SK-N-SH treated with all-trans-retinoic acid at 6 μM for 48 hours (cell line): ENCODE data around the gene CHML.

ENCODE experiments used
- ATAC-seq: fragments of 200-7000 bp; cut with Tn5 transposase; 3 replicates; pipeline ENCODE4 v1.9.1; 2020; ENCODE audit warnings: mild to moderate bottlenecking, moderate library complexity
- ARNTL ChIP-seq: fragments of 450-650 bp; formaldehyde crosslinking; IDR thresholded peaks from 2 replicates; pipeline ENCODE4 v1.5.0; 2020; ENCODE audit warnings: low read depth, mild to moderate bottlenecking, moderate library complexity, borderline replicate concordance
- BACH2 ChIP-seq: fragments of 250-450 bp; sonication (Bioruptor Pico); IDR thresholded peaks from 2 replicates; pipeline ENCODE4 v1.9.0; 2021; ENCODE audit warnings: mild to moderate bottlenecking, borderline replicate concordance
- CSDC2 ChIP-seq: fragments of 250-450 bp; sonication (Bioruptor Pico); IDR thresholded peaks from 2 replicates; pipeline ENCODE4 v1.5.0; 2020; ENCODE audit warnings: mild to moderate bottlenecking, moderate library complexity
- ESRRG ChIP-seq: fragments of 250-450 bp; sonication (Bioruptor Pico); IDR thresholded peaks from 2 replicates; pipeline ENCODE4 v1.6.1; 2021; ENCODE audit warnings: mild to moderate bottlenecking
- GLIS3 ChIP-seq: fragments of 250-450 bp; sonication (Bioruptor Pico); IDR thresholded peaks from 2 replicates; pipeline ENCODE4 v1.5.0; 2020; ENCODE audit warnings: mild to moderate bottlenecking, moderate library complexity
- OSR1 ChIP-seq: fragments of 250-450 bp; sonication (Bioruptor Pico); IDR thresholded peaks from 2 replicates; pipeline ENCODE4 v1.8.0; 2022; ENCODE audit warnings: moderate library complexity, mild to moderate bottlenecking, inconsistent platforms
- PPARA ChIP-seq: fragments of 250-450 bp; sonication (Bioruptor Pico); IDR thresholded peaks from 2 replicates; pipeline ENCODE4 v1.5.0; 2020; ENCODE audit warnings: mild to moderate bottlenecking, borderline replicate concordance
- RARB ChIP-seq: fragments of 250-450 bp; sonication (Bioruptor Pico); IDR thresholded peaks from 2 replicates; pipeline ENCODE4 v1.8.0; 2021; ENCODE audit warnings: mild to moderate bottlenecking, moderate library complexity
- SNAI2 ChIP-seq: fragments of 250-450 bp; sonication (Bioruptor Pico); IDR thresholded peaks from 2 replicates; pipeline ENCODE4 v1.5.0; 2020; ENCODE audit warnings: mild to moderate bottlenecking, moderate library complexity
- TCF4 ChIP-seq: fragments of 250-450 bp; sonication (Bioruptor Pico); IDR thresholded peaks from 2 replicates; pipeline ENCODE4 v1.8.0; 2021; ENCODE audit warnings: mild to moderate bottlenecking, moderate library complexity, borderline replicate concordance
- TOX ChIP-seq: fragments of 250-450 bp; sonication (Bioruptor Pico); IDR thresholded peaks from 2 replicates; pipeline ENCODE4 v1.8.0; 2021; ENCODE audit warnings: mild to moderate bottlenecking, moderate library complexity, borderline replicate concordance
- ZC3H10 ChIP-seq: fragments of 250-450 bp; sonication (Bioruptor Pico); IDR thresholded peaks from 2 replicates; pipeline ENCODE4 v1.5.1; 2021; ENCODE audit warnings: mild to moderate bottlenecking, moderate library complexity
- ZFP3 ChIP-seq: fragments of 250-450 bp; sonication (Bioruptor Pico); IDR thresholded peaks from 2 replicates; pipeline ENCODE4 v1.5.0; 2020; ENCODE audit warnings: mild to moderate bottlenecking, moderate library complexity
- ZFP30 ChIP-seq: fragments of 450-650 bp; formaldehyde crosslinking; IDR thresholded peaks from 2 replicates; pipeline ENCODE4 v1.5.0; 2022; ENCODE audit warnings: mild to moderate bottlenecking, moderate library complexity
- ZNF565 ChIP-seq: fragments of 450-650 bp; formaldehyde crosslinking; conservative IDR thresholded peaks from 2 replicates; pipeline ENCODE4 v1.5.0; 2020; ENCODE audit warnings: low read depth, mild to moderate bottlenecking, moderate library complexity
- ZNF70 ChIP-seq: fragments of 450-650 bp; formaldehyde crosslinking; IDR thresholded peaks from 2 replicates; pipeline ENCODE4 v1.5.0; 2020; ENCODE audit warnings: mild to moderate bottlenecking, moderate library complexity
- ZNF8 ChIP-seq: fragments of 450-650 bp; formaldehyde crosslinking; IDR thresholded peaks from 2 replicates; pipeline ENCODE4 v1.5.0; 2020; ENCODE audit warnings: mild to moderate bottlenecking, moderate library complexity
- TF ChIP-seq, protein P1 (sequence below): fragments of 250-450 bp; sonication (Bioruptor Pico); IDR thresholded peaks from 2 replicates; pipeline ENCODE4 v1.5.1; 2020; ENCODE audit warnings: low read depth, mild to moderate bottlenecking, moderate library complexity
- TF ChIP-seq, protein P2 (sequence below): fragments of 250-450 bp; sonication (Bioruptor Pico); IDR thresholded peaks from 2 replicates; pipeline ENCODE4 v1.5.0; 2020; ENCODE audit warnings: mild to moderate bottlenecking, moderate library complexity
- TF ChIP-seq, protein P3 (sequence below): fragments of 250-450 bp; sonication (Bioruptor Pico); IDR thresholded peaks from 2 replicates; pipeline ENCODE4 v1.8.0; 2021; ENCODE audit warnings: low read depth, mild to moderate bottlenecking, moderate library complexity, borderline replicate concordance
- TF ChIP-seq, protein P4 (sequence below): fragments of 250-450 bp; sonication (Bioruptor Pico); IDR thresholded peaks from 2 replicates; pipeline ENCODE4 v1.8.0; 2020; ENCODE audit warnings: mild to moderate bottlenecking, moderate library complexity, borderline replicate concordance
- TF ChIP-seq, protein P5 (sequence below): fragments of 250-450 bp; sonication (Bioruptor Pico); IDR thresholded peaks from 2 replicates; pipeline ENCODE4 v1.5.1; 2021; ENCODE audit warnings: mild to moderate bottlenecking, moderate library complexity

CHML gene

DNA sequence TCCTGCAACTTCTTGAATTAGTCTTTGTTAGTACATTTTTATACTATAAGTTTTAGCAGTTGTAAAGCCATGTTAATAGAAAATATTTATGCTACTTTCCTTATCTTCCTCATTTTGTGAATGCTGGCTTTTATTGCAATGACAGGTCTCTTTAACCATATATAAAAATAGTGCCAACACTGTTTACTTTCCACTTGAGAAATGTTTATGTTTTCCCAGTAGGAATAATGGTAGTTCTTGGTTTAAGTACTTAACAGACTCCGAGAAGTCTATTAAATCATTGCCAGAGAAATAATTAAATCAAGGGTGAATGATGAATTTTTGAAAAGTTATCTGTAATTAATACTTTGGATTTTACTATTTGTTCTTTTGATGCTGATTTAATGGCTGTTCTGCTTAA lies 9.7 kb downstream of the CHML start:
- no peak for ATAC-seq
- no peak for TF ChIP-seq ESRRG (CRISPR knock-in tag)
- TF ChIP-seq ZC3H10 (CRISPR knock-in tag) = no peak
- TF ChIP-seq PPARA (CRISPR knock-in tag) = no peak
- TF ChIP-seq, protein P1, sequence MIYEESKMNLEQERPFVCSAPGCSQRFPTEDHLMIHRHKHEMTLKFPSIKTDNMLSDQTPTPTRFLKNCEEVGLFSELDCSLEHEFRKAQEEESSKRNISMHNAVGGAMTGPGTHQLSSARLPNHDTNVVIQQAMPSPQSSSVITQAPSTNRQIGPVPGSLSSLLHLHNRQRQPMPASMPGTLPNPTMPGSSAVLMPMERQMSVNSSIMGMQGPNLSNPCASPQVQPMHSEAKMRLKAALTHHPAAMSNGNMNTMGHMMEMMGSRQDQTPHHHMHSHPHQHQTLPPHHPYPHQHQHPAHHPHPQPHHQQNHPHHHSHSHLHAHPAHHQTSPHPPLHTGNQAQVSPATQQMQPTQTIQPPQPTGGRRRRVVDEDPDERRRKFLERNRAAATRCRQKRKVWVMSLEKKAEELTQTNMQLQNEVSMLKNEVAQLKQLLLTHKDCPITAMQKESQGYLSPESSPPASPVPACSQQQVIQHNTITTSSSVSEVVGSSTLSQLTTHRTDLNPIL (CRISPR knock-in tag) = no peak
- TF ChIP-seq, protein P2, sequence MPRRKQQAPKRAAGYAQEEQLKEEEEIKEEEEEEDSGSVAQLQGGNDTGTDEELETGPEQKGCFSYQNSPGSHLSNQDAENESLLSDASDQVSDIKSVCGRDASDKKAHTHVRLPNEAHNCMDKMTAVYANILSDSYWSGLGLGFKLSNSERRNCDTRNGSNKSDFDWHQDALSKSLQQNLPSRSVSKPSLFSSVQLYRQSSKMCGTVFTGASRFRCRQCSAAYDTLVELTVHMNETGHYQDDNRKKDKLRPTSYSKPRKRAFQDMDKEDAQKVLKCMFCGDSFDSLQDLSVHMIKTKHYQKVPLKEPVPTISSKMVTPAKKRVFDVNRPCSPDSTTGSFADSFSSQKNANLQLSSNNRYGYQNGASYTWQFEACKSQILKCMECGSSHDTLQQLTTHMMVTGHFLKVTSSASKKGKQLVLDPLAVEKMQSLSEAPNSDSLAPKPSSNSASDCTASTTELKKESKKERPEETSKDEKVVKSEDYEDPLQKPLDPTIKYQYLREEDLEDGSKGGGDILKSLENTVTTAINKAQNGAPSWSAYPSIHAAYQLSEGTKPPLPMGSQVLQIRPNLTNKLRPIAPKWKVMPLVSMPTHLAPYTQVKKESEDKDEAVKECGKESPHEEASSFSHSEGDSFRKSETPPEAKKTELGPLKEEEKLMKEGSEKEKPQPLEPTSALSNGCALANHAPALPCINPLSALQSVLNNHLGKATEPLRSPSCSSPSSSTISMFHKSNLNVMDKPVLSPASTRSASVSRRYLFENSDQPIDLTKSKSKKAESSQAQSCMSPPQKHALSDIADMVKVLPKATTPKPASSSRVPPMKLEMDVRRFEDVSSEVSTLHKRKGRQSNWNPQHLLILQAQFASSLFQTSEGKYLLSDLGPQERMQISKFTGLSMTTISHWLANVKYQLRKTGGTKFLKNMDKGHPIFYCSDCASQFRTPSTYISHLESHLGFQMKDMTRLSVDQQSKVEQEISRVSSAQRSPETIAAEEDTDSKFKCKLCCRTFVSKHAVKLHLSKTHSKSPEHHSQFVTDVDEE (CRISPR knock-in tag) = no peak
- TF ChIP-seq ZFP3 (CRISPR knock-in tag) = no peak
- TF ChIP-seq GLIS3 (CRISPR knock-in tag) = no peak
- TF ChIP-seq, protein P3, sequence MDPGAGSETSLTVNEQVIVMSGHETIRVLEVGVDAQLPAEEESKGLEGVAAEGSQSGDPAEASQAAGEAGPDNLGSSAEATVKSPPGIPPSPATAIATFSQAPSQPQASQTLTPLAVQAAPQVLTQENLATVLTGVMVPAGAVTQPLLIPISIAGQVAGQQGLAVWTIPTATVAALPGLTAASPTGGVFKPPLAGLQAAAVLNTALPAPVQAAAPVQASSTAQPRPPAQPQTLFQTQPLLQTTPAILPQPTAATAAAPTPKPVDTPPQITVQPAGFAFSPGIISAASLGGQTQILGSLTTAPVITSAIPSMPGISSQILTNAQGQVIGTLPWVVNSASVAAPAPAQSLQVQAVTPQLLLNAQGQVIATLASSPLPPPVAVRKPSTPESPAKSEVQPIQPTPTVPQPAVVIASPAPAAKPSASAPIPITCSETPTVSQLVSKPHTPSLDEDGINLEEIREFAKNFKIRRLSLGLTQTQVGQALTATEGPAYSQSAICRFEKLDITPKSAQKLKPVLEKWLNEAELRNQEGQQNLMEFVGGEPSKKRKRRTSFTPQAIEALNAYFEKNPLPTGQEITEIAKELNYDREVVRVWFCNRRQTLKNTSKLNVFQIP (CRISPR knock-in tag) = no peak
- no peak for TF ChIP-seq ZNF70 (CRISPR knock-in tag)
- no peak for TF ChIP-seq SNAI2 (CRISPR knock-in tag)
- no peak for TF ChIP-seq OSR1 (CRISPR knock-in tag)
- TF ChIP-seq ZNF565 (CRISPR knock-in tag) = no peak
- no peak for TF ChIP-seq CSDC2 (CRISPR knock-in tag)
- TF ChIP-seq ZFP30 = no peak
- TF ChIP-seq ARNTL (CRISPR knock-in tag) = no peak
- no peak for TF ChIP-seq RARB (CRISPR knock-in tag)
- TF ChIP-seq, protein P4, sequence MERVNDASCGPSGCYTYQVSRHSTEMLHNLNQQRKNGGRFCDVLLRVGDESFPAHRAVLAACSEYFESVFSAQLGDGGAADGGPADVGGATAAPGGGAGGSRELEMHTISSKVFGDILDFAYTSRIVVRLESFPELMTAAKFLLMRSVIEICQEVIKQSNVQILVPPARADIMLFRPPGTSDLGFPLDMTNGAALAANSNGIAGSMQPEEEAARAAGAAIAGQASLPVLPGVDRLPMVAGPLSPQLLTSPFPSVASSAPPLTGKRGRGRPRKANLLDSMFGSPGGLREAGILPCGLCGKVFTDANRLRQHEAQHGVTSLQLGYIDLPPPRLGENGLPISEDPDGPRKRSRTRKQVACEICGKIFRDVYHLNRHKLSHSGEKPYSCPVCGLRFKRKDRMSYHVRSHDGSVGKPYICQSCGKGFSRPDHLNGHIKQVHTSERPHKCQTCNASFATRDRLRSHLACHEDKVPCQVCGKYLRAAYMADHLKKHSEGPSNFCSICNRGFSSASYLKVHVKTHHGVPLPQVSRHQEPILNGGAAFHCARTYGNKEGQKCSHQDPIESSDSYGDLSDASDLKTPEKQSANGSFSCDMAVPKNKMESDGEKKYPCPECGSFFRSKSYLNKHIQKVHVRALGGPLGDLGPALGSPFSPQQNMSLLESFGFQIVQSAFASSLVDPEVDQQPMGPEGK (CRISPR knock-in tag) = no peak
- TF ChIP-seq ZNF8 (CRISPR knock-in tag) = no peak
- TF ChIP-seq TCF4 (CRISPR knock-in tag) = no peak
- TF ChIP-seq, all 23 proteins: peak for 0

DNA sequence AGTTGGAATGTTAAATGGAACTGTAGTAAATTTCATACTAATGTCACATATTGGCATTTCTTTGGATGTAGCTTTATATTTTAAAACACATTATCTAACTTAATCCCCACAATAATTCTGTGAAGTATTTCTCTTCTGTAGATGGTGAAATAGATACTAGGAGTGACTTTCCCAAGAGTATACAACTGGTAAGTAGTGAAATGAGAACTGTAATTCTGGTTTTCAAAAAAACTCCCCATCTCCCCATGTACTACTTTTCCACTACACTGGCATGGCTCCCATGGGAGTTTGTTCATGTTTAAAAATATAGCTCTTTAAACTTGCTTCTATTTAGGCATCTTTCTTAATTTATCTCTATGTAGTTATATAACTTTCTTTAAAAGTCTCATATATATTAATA lies 10.2 kb downstream of the CHML start:
- TF ChIP-seq TOX (CRISPR knock-in tag) (no peak), ZNF565 (CRISPR knock-in tag) (no peak), ZFP30 (no peak), TCF4 (CRISPR knock-in tag) (no peak), ZC3H10 (CRISPR knock-in tag) (no peak), GLIS3 (CRISPR knock-in tag) (no peak), CSDC2 (CRISPR knock-in tag) (no peak), ZNF8 (CRISPR knock-in tag) (no peak), OSR1 (CRISPR knock-in tag) (no peak), SNAI2 (CRISPR knock-in tag) (no peak), BACH2 (CRISPR knock-in tag) (no peak)
- TF ChIP-seq, protein P5, sequence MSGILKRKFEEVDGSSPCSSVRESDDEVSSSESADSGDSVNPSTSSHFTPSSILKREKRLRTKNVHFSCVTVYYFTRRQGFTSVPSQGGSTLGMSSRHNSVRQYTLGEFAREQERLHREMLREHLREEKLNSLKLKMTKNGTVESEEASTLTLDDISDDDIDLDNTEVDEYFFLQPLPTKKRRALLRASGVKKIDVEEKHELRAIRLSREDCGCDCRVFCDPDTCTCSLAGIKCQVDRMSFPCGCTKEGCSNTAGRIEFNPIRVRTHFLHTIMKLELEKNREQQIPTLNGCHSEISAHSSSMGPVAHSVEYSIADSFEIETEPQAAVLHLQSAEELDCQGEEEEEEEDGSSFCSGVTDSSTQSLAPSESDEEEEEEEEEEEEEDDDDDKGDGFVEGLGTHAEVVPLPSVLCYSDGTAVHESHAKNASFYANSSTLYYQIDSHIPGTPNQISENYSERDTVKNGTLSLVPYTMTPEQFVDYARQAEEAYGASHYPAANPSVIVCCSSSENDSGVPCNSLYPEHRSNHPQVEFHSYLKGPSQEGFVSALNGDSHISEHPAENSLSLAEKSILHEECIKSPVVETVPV (CRISPR knock-in tag) = no peak
- TF ChIP-seq, protein P1 (CRISPR knock-in tag) = no peak
- ATAC-seq = no peak
